HS-5 (cell line): ENCODE measurements around the gene SLC22A9.

Experiments used
- DNase-seq: peaks from one replicate; pipeline ENCODE4 v3.0.0-alpha.2; 2012; ENCODE audit warnings: low read depth

The SLC22A9 gene

GRCh38 chr11:63445118-63445517 is 75.5 kb downstream of the SLC22A9 start:
- no peak for DNase-seq

- no peak for DNase-seq
Observed at GRCh38 chr11:63445720-63446119, 76.1 kb downstream of the SLC22A9 start.

- DNase-seq = no peak
Observed at GRCh38 chr11:63448646-63449045, 79.1 kb downstream of the SLC22A9 start.

GRCh38 chr11:63459586-63459985 is 90.0 kb downstream of the SLC22A9 start:
- DNase-seq = no peak
